Measurements from ENCODE around the gene SHLD1. TPM values are rescaled to one million over a fixed set of nuclear protein-coding genes. Genes with fewer than 3 reads are reported as not detected.

Gene SHLD1
- total and polyA plus RNA-seq, 2 donors (not counting 3 experiments of a cell fraction or from before 2014, with no cell fraction given) = 4.7 to 6.3 TPM

DNA sequence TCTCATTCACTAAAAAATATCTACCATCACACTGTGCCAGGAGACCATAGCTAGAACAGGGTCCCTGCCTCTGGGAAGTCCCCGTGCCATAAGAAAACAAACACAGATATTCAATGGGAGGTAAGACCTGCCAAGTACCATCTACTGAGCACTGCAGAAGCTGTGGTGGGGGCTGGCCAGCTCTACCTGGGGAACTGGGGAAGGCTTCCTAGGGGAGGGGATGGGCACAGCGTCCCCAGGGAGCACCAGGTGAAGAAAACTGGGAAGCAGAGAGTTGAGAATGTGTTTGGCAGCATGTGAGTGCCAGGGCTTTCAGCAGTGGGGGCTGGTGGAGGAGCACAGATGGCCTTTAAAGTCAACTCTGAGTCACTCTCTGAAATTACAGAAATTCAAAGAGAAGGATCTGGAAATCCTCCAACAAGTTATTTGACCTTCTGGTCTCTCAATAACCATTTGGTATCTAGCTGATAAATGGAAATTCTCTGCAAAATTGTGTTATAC is 85.2 kb downstream of the SHLD1 start:
- H3K4me1 ChIP-seq (ENCODE audit: control insufficient read depth, extremely low read depth, insufficient read depth, low read length) = peaks cover 14% of the 10 kb centered on the region
- ChIA-PET CTCF (interaction anchor here (1.1 to 1.5 kb wide), 6 partner anchors 10 to 307 kb away, joined by 3 to 6 read pairs (median 4); no protein-coding TSS in a partner anchor), POLR2A (interaction anchor here (0.5 to 1.0 kb wide), 2 partner anchors 11 to 67 kb away, joined by 4 to 7 read pairs; no protein-coding TSS in a partner anchor)
- H4K20me1 ChIP-seq (replicated peaks; ENCODE audit: control insufficient read depth, extremely low read depth, insufficient read depth, low read length) = no peaks in the 10 kb centered on the region
- no peak overlapping the region for H3K9ac ChIP-seq (replicated peaks; ENCODE audit: extremely low read depth, insufficient read depth, low read length)
- TF ChIP-seq FOS (IDR thresholded peaks at IDR 0.05; ENCODE audit: borderline replicate concordance, insufficient read depth, low read length) = peak; percentile 68
- TF ChIP-seq, protein P1, sequence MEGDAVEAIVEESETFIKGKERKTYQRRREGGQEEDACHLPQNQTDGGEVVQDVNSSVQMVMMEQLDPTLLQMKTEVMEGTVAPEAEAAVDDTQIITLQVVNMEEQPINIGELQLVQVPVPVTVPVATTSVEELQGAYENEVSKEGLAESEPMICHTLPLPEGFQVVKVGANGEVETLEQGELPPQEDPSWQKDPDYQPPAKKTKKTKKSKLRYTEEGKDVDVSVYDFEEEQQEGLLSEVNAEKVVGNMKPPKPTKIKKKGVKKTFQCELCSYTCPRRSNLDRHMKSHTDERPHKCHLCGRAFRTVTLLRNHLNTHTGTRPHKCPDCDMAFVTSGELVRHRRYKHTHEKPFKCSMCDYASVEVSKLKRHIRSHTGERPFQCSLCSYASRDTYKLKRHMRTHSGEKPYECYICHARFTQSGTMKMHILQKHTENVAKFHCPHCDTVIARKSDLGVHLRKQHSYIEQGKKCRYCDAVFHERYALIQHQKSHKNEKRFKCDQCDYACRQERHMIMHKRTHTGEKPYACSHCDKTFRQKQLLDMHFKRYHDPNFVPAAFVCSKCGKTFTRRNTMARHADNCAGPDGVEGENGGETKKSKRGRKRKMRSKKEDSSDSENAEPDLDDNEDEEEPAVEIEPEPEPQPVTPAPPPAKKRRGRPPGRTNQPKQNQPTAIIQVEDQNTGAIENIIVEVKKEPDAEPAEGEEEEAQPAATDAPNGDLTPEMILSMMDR (IDR thresholded peaks at IDR 0.05; ENCODE audit: extremely low read depth in 1 of 2, insufficient read depth in 1 of 2, low read depth in 1 of 2, low read length in 2 of 2) = no peak
- no peaks in the 10 kb centered on the region for H3K9me1 ChIP-seq (replicated peaks; ENCODE audit: control insufficient read depth, extremely low read depth, insufficient read depth, low read length)
- FAIRE-seq (peak; percentile 72), DNase-seq (ENCODE audit: low read depth, low spot score) (peak; percentile 82)
- dilution Hi-C loops (cut with MboI; ENCODE audit: extremely low pct_ligation_motif_present, low sequenced_read_pairs) (no loop called here), intact Hi-C loops (cut with micrococcal nuclease) (loop anchor here (2.0 kb wide), 1 partner anchor 31 kb away; no protein-coding TSS in a partner anchor)
- no TSS peak for BruUV-seq (replicated peaks)
- H3K27me3 ChIP-seq (ENCODE audit: control insufficient read depth in 2 of 2, insufficient read depth in 2 of 2, low read length in 2 of 2) = no peaks in the 10 kb centered on the region
- H3K4me3 ChIP-seq (replicated peaks in 1 of 3; ENCODE audit: insufficient read depth in 1 of 3, low read depth in 1 of 3, low read length in 3 of 3) = no peak overlapping the region
- H2AFZ ChIP-seq (ENCODE audit: low read depth, low read length) = peak overlapping the region; percentile 26
- no peaks in the 10 kb centered on the region for H3K36me3 ChIP-seq (ENCODE audit: control insufficient read depth in 2 of 2, extremely low read depth in 1 of 2, insufficient read depth in 2 of 2, low read length in 2 of 2)
- H3K9me3 ChIP-seq (replicated peaks; ENCODE audit: control insufficient read depth, insufficient read depth, low read length) = no peaks in the 10 kb centered on the region
- no peak overlapping the region for H3K4me2 ChIP-seq (ENCODE audit: insufficient read depth, low read length)
- H3K79me2 ChIP-seq (ENCODE audit: control insufficient read depth, insufficient read depth, low read length) = no peaks in the 10 kb centered on the region
- peak overlapping the region; percentile 36 for H3K27ac ChIP-seq (ENCODE audit: insufficient read depth, low read depth, low read length)

DNA sequence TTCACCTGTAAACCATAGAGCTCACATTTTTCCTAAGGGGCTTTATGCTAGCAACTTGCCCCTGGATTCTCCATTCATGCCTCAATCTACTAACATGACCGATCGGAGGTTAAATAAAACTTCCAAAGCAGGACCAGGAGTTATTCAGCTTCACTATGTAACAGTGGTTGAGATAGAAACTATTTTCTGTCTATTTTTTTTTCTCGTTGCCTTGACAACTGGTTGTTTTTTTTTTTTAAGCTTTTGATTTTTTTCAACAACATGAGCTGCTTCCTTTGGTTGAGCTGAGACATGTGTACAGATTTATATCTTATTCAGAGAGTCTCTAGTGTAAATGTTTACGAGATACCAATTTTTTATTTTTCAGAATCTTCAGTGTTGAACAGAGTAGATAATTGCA is 85.7 kb downstream of the SHLD1 start:
- Histone ChIP-seq H3K79me2 (ENCODE audit: control insufficient read depth, insufficient read depth, low read length) (no peaks in the 10 kb centered on the region), H3K27ac (ENCODE audit: insufficient read depth, low read depth, low read length) (peak overlapping the region; percentile 36), H3K4me1 (ENCODE audit: control insufficient read depth, extremely low read depth, insufficient read depth, low read length) (peaks cover 14% of the 10 kb centered on the region), H3K27me3 (ENCODE audit: control insufficient read depth in 2 of 2, insufficient read depth in 2 of 2, low read length in 2 of 2) (no peaks in the 10 kb centered on the region), H3K4me2 (ENCODE audit: insufficient read depth, low read length) (peak overlapping the region; percentile 26), H2AFZ (ENCODE audit: low read depth, low read length) (no peak overlapping the region), H4K20me1 (replicated peaks; ENCODE audit: control insufficient read depth, extremely low read depth, insufficient read depth, low read length) (no peaks in the 10 kb centered on the region), H3K9me1 (replicated peaks; ENCODE audit: control insufficient read depth, extremely low read depth, insufficient read depth, low read length) (no peaks in the 10 kb centered on the region), H3K4me3 (replicated peaks in 1 of 3; ENCODE audit: insufficient read depth in 1 of 3, low read depth in 1 of 3, low read length in 3 of 3) (no peak overlapping the region), H3K9me3 (replicated peaks; ENCODE audit: control insufficient read depth, insufficient read depth, low read length) (no peaks in the 10 kb centered on the region), H3K36me3 (ENCODE audit: control insufficient read depth in 2 of 2, extremely low read depth in 1 of 2, insufficient read depth in 2 of 2, low read length in 2 of 2) (no peaks in the 10 kb centered on the region), H3K9ac (replicated peaks; ENCODE audit: extremely low read depth, insufficient read depth, low read length) (no peak overlapping the region)
- FAIRE-seq (no peak), DNase-seq (ENCODE audit: low read depth, low spot score) (peak; percentile 68)
- intact Hi-C loops (cut with micrococcal nuclease) = loop anchor here (2.0 kb wide), 1 partner anchor 31 kb away; no protein-coding TSS in a partner anchor
- TF ChIP-seq POLR2AphosphoS5 (IDR thresholded peaks at IDR 0.05; ENCODE audit: insufficient read depth, low read depth, low read length) (no peak), MYC (IDR thresholded peaks at IDR 0.05; ENCODE audit: low read depth, low read length) (no peak), JUN (IDR thresholded peaks at IDR 0.05; ENCODE audit: borderline replicate concordance, insufficient read depth, insufficient read length, low read depth) (no peak), EZH2 (IDR thresholded peaks at IDR 0.05; ENCODE audit: borderline replicate concordance, low read depth, low read length, severe bottlenecking) (no peak), FOS (IDR thresholded peaks at IDR 0.05; ENCODE audit: borderline replicate concordance, insufficient read depth, low read length) (no peak), GATA2 (IDR thresholded peaks at IDR 0.05; ENCODE audit: insufficient read depth, insufficient read length, low read depth, low read length) (no peak), POLR2A (IDR thresholded peaks at IDR 0.05; ENCODE audit: low read depth, low read length) (no peak)
- TF ChIP-seq, protein P1 (IDR thresholded peaks at IDR 0.05; ENCODE audit: extremely low read depth in 1 of 2, insufficient read depth in 1 of 2, low read depth in 1 of 2, low read length in 2 of 2) = no peak
- TF ChIP-seq, protein P2, sequence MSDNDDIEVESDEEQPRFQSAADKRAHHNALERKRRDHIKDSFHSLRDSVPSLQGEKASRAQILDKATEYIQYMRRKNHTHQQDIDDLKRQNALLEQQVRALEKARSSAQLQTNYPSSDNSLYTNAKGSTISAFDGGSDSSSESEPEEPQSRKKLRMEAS (IDR thresholded peaks at IDR 0.05; ENCODE audit: insufficient read depth, insufficient read length) = no peak
- dilution Hi-C loops (cut with MboI; ENCODE audit: extremely low pct_ligation_motif_present, low sequenced_read_pairs) = no loop called here
- POLR2A ChIA-PET = interaction anchor here (0.5 to 1.0 kb wide), 2 partner anchors 12 to 67 kb away, joined by 4 to 7 read pairs; no protein-coding TSS in a partner anchor
- CTCF ChIA-PET = interaction anchor here (0.6 to 1.5 kb wide), 7 partner anchors 10 to 307 kb away, joined by 3 to 6 read pairs (median 4); no protein-coding TSS in a partner anchor
- no TSS peak for BruUV-seq (replicated peaks)
